ENCODE measurements around the gene EFCAB10.
A peak's percentile ranks its signal among the peaks of the same experiment; 100 is the strongest.

The EFCAB10 gene

GRCh38 chr7:105591522-105591921, 10.2 kb upstream of the EFCAB10 start:
- FAIRE-seq: no peak

GRCh38 chr7:105590793-105591192, 9.5 kb upstream of the EFCAB10 start:
- TF ChIP-seq POLR2A (IDR thresholded peaks at IDR 0.05; ENCODE audit: low read depth, low read length) (no peak), POLR2AphosphoS5 (IDR thresholded peaks at IDR 0.05; ENCODE audit: low read depth, low read length) (no peak), TAF1 (IDR thresholded peaks at IDR 0.05; ENCODE audit: borderline replicate concordance, low read depth, low read length) (no peak)
- FAIRE-seq (no peak), DNase-seq (ENCODE audit: insufficient read length) (no peak)

More at GRCh38 chr7:105591522-105591921, 10.2 kb upstream of the EFCAB10 start:
- DNase-seq (ENCODE audit: insufficient read length): no peak
- no peak for TF ChIP-seq POLR2A (IDR thresholded peaks at IDR 0.05; ENCODE audit: low read depth, low read length)
- no peak for TF ChIP-seq TAF1 (IDR thresholded peaks at IDR 0.05; ENCODE audit: borderline replicate concordance, low read depth, low read length)
- TF ChIP-seq POLR2AphosphoS5 (IDR thresholded peaks at IDR 0.05; ENCODE audit: low read depth, low read length): no peak

- no peak for TF ChIP-seq POLR2A (IDR thresholded peaks at IDR 0.05; ENCODE audit: low read depth, low read length)
- no peak for TF ChIP-seq TAF1 (IDR thresholded peaks at IDR 0.05; ENCODE audit: borderline replicate concordance, low read depth, low read length)
- TF ChIP-seq POLR2AphosphoS5 (IDR thresholded peaks at IDR 0.05; ENCODE audit: low read depth, low read length): no peak
- no peak for DNase-seq (ENCODE audit: insufficient read length)
- peak; percentile 75 for FAIRE-seq
These were observed 8.2 kb upstream of the EFCAB10 start for GRCh38 chr7:105589356-105590077.

- DNase-seq (ENCODE audit: insufficient read length): no peak
- FAIRE-seq: no peak
- no peak for TF ChIP-seq POLR2AphosphoS5 (IDR thresholded peaks at IDR 0.05; ENCODE audit: low read depth, low read length)
- TF ChIP-seq TAF1 (IDR thresholded peaks at IDR 0.05; ENCODE audit: borderline replicate concordance, low read depth, low read length): no peak
- no peak for TF ChIP-seq POLR2A (IDR thresholded peaks at IDR 0.05; ENCODE audit: low read depth, low read length)
These were observed 6.8 kb upstream of the EFCAB10 start for GRCh38 chr7:105587909-105588635.

DNA sequence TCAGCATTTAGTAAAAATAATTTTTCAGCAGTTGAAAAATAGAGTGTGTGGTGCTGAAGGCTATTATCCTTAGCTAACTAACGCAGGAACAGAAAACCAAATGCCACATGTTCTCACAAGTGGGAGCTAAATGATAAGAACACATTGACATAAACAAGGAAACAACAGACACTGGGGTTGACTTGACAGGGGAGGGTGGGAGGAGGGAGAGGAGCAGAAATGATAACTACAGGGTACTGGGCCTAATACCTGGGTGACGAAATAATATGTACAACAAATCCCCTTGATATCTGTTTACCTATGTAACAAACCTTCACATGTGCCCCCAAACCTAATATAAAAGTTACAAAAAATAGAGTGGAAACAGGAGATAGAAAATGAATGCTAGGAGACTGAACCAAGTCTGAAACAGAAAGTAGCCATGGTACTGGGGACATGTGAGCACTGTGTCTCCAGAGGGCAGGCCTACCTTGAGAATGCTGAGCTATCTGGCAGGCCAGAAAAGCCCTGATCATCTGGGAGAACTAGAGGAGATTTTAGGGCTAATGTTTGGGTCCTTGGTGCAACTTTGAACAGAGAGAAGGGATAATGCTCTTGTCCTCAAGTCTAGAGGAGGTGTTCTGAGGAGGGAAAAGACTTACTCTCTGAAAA, 4.7 kb upstream of the EFCAB10 start:
- TF ChIP-seq TAF1 (IDR thresholded peaks at IDR 0.05; ENCODE audit: borderline replicate concordance, low read depth, low read length) (no peak), POLR2AphosphoS5 (IDR thresholded peaks at IDR 0.05; ENCODE audit: low read depth, low read length) (no peak), POLR2A (IDR thresholded peaks at IDR 0.05; ENCODE audit: low read depth, low read length) (no peak)
- FAIRE-seq (no peak), DNase-seq (ENCODE audit: insufficient read length) (no peak)

- DNase-seq (ENCODE audit: insufficient read length) (no peak), FAIRE-seq (no peak)
- TF ChIP-seq TAF1 (IDR thresholded peaks at IDR 0.05; ENCODE audit: borderline replicate concordance, low read depth, low read length) (no peak), POLR2A (IDR thresholded peaks at IDR 0.05; ENCODE audit: low read depth, low read length) (no peak), POLR2AphosphoS5 (IDR thresholded peaks at IDR 0.05; ENCODE audit: low read depth, low read length) (no peak)
These were observed 2.9 kb upstream of the EFCAB10 start for GRCh38 chr7:105584165-105584564.

GRCh38 chr7:105583061-105583460, 1.8 kb upstream of the EFCAB10 start:
- DNase-seq (ENCODE audit: insufficient read length) (no peak), FAIRE-seq (no peak)
- TF ChIP-seq POLR2A (IDR thresholded peaks at IDR 0.05; ENCODE audit: low read depth, low read length) (no peak), TAF1 (IDR thresholded peaks at IDR 0.05; ENCODE audit: borderline replicate concordance, low read depth, low read length) (no peak), POLR2AphosphoS5 (IDR thresholded peaks at IDR 0.05; ENCODE audit: low read depth, low read length) (no peak)

DNA sequence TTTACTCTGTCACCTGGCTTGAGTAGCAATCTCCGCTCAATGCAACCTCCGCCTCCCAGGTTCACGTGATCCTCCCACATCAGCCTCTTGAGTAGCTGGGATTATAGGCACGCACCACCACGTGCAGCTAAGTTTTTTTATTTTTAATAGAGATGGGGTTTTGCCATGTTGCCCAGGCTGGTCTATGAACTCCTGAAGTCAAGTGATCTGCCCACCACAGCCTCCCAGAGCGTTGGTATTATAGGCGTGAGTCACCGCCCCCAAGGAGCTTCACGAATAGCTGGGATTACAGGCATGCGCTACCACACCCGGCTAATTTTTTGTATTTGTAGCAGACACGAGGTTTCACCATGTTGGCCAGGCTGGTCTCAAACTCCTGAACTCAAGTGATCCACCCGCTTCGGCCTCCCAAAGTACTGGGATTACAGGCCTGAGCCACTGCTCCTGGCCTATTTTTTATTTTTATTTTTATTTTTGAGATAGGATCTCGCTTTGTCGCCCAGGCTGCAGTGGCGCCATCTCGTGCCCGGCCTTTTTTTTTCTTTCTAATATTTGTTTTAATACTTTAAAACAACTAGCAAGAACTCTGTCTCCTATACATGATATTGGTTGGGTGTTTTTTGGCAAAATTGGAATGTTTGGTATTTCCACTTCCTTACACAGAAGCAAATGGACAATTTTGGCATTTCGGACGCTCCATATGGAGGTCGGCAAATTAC, 1.1 kb downstream of the EFCAB10 start:
- FAIRE-seq (no peak), DNase-seq (ENCODE audit: insufficient read length) (no peak)
- TF ChIP-seq TAF1 (IDR thresholded peaks at IDR 0.05; ENCODE audit: borderline replicate concordance, low read depth, low read length) (no peak), POLR2A (IDR thresholded peaks at IDR 0.05; ENCODE audit: low read depth, low read length) (no peak), POLR2AphosphoS5 (IDR thresholded peaks at IDR 0.05; ENCODE audit: low read depth, low read length) (no peak)

GRCh38 chr7:105578496-105578895, 2.8 kb downstream of the EFCAB10 start:
- TF ChIP-seq TAF1 (IDR thresholded peaks at IDR 0.05; ENCODE audit: borderline replicate concordance, low read depth, low read length) (no peak), POLR2A (IDR thresholded peaks at IDR 0.05; ENCODE audit: low read depth, low read length) (no peak), POLR2AphosphoS5 (IDR thresholded peaks at IDR 0.05; ENCODE audit: low read depth, low read length) (no peak)
- FAIRE-seq (no peak), DNase-seq (ENCODE audit: insufficient read length) (no peak)

DNA sequence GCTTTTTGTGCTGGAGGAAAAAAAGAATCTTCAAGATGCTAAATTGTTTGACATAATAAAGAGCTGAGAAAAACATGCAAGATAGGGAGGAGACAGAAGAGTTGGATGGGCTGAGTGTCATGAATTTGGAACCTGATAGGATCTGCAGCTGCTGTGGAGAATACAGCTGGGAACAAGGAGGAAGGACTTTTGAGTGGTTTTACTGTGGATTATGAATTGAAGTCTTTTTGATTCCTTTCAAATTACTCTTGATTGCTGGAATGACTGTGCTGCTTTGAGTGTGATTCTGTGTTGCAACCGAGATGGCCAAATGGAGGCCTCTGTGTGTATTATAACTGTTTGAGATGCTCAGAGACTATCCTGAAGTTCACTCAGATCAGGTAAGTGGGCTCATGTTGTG, 4.0 kb downstream of the EFCAB10 start:
- TF ChIP-seq TAF1 (IDR thresholded peaks at IDR 0.05; ENCODE audit: borderline replicate concordance, low read depth, low read length): no peak
- FAIRE-seq: no peak
- no peak for DNase-seq (ENCODE audit: insufficient read length)

- DNase-seq (ENCODE audit: insufficient read length): no peak
- TF ChIP-seq POLR2AphosphoS5 (IDR thresholded peaks at IDR 0.05; ENCODE audit: low read depth, low read length) (no peak), POLR2A (IDR thresholded peaks at IDR 0.05; ENCODE audit: low read depth, low read length) (no peak), TAF1 (IDR thresholded peaks at IDR 0.05; ENCODE audit: borderline replicate concordance, low read depth, low read length) (no peak)
- FAIRE-seq: no peak
These were observed 9.4 kb downstream of the EFCAB10 start for GRCh38 chr7:105571891-105572290.
